DOHH2 (cell line): Measurements from ENCODE around the gene LINGO1.

Experiments
- EZH2phosphoT487 ChIP-seq: fragments of 200-600 bp; sonication (generic); IDR thresholded peaks from 2 replicates; pipeline ENCODE4 v1.6.1; 2017; ENCODE audit warnings: borderline replicate concordance, mild to moderate bottlenecking, antibody characterized with exemption, low read length, moderate library complexity, mixed read lengths
- TF ChIP-seq, protein P1 (sequence below): fragments of 200-600 bp; sonication (generic); IDR thresholded peaks from one replicate; pipeline ENCODE4 v1.5.1; 2014; ENCODE audit warnings: antibody characterized with exemption, mild to moderate bottlenecking, low read depth, low read length; ENCODE audit not compliant: poor library complexity, severe bottlenecking

DNA sequence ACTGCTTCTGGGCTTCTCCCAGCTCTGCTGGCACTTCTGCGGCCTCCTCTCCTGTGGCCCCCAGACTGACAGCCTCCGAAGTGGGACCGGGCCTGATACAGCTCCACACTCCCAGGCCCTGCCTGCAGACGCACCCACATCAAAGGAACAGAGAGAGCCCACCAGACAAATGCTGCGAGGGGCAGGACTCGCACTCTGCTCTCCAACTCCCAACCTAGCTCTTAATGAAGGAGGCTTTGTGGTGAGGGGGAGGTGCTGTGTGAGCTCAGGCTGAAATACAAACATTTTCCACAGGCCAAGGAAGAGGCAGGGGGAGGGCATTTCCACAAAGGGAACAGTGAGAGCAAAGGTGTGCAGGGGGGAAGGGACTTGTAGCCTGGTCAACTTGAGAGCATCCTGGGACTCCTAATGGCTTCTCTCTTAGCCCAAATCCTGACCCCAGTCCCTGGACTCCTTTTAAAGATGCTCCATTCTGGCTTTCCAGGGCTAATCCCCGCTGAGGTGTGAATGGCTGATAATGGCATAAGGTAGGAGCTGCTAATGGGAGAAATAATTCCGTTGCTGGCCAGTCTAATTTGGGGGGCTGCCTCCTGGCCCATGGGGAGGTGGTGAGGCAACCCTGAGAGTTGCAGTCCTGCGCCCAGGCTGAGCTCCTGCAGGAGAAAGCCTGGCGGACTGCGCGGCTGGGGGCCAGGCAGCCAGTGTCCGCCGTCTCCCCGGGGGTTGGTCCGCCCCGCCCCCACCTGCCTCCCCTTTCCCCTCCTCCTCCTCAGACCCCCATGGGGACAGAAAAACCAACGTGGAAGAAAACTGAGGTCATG lies 9.6 kb downstream of the LINGO1 start:
- TF ChIP-seq, protein P1, sequence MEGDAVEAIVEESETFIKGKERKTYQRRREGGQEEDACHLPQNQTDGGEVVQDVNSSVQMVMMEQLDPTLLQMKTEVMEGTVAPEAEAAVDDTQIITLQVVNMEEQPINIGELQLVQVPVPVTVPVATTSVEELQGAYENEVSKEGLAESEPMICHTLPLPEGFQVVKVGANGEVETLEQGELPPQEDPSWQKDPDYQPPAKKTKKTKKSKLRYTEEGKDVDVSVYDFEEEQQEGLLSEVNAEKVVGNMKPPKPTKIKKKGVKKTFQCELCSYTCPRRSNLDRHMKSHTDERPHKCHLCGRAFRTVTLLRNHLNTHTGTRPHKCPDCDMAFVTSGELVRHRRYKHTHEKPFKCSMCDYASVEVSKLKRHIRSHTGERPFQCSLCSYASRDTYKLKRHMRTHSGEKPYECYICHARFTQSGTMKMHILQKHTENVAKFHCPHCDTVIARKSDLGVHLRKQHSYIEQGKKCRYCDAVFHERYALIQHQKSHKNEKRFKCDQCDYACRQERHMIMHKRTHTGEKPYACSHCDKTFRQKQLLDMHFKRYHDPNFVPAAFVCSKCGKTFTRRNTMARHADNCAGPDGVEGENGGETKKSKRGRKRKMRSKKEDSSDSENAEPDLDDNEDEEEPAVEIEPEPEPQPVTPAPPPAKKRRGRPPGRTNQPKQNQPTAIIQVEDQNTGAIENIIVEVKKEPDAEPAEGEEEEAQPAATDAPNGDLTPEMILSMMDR, result no peak
- TF ChIP-seq EZH2phosphoT487, result no peak
